Epithelial cell of proximal tubule (primary cell): ENCODE measurements around the gene ULK1. TPM values are rescaled to one million over a fixed set of nuclear protein-coding genes. Genes with fewer than 3 reads are reported as not detected.

Source experiments
- DNase-seq: peaks from one replicate; pipeline ENCODE4 v3.0.0-alpha.2; 2011; ENCODE audit warnings: low read depth
- H3K4me3 ChIP-seq: 2 replicates; pipeline ENCODE4 v1.5.1; 2011; ENCODE audit warnings: low read depth, mild to moderate bottlenecking, low read length
- total RNA-seq: library from RNA; depleted of rRNA; stranded (reverse); fragments of >200 nt; gene quantifications from 2 replicates; pipeline ENCODE4 v1.2.3, GENCODE V29; 2015
- TF ChIP-seq, protein P1 (sequence below): conservative IDR thresholded peaks from 2 replicates; pipeline ENCODE4 v1.5.1; 2012; ENCODE audit warnings: low read depth, mild to moderate bottlenecking, low read length

The ULK1 gene
- total RNA-seq, 1 donor from 2014 or later = 11.8 TPM

DNA sequence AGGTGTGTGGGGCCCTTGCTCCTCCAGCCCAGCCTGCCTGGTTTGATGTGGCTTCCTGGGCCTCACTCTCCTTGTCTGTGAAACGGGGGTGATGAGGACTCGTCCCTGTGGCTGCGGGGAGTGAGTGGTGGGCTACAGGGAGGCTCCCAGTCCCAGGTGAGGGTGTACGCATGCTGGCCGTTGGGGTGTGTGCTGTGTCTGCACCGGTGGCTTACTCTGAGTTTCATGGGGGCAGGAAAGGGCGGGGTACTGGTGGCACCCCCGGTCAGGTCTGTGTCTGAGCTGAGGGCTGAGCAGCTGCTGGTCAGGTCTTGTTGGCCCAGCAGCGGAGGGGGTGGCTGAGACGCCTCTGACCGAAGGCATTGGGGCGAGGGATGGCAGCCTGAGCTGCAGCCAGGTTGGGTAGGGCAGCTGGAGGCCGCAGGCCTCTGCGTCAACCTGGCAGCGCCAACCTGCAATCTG lies 11.2 kb downstream of the ULK1 start:
- TF ChIP-seq, protein P1, sequence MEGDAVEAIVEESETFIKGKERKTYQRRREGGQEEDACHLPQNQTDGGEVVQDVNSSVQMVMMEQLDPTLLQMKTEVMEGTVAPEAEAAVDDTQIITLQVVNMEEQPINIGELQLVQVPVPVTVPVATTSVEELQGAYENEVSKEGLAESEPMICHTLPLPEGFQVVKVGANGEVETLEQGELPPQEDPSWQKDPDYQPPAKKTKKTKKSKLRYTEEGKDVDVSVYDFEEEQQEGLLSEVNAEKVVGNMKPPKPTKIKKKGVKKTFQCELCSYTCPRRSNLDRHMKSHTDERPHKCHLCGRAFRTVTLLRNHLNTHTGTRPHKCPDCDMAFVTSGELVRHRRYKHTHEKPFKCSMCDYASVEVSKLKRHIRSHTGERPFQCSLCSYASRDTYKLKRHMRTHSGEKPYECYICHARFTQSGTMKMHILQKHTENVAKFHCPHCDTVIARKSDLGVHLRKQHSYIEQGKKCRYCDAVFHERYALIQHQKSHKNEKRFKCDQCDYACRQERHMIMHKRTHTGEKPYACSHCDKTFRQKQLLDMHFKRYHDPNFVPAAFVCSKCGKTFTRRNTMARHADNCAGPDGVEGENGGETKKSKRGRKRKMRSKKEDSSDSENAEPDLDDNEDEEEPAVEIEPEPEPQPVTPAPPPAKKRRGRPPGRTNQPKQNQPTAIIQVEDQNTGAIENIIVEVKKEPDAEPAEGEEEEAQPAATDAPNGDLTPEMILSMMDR = no peak
- no peak overlapping the region for H3K4me3 ChIP-seq
- DNase-seq = no peak

DNA sequence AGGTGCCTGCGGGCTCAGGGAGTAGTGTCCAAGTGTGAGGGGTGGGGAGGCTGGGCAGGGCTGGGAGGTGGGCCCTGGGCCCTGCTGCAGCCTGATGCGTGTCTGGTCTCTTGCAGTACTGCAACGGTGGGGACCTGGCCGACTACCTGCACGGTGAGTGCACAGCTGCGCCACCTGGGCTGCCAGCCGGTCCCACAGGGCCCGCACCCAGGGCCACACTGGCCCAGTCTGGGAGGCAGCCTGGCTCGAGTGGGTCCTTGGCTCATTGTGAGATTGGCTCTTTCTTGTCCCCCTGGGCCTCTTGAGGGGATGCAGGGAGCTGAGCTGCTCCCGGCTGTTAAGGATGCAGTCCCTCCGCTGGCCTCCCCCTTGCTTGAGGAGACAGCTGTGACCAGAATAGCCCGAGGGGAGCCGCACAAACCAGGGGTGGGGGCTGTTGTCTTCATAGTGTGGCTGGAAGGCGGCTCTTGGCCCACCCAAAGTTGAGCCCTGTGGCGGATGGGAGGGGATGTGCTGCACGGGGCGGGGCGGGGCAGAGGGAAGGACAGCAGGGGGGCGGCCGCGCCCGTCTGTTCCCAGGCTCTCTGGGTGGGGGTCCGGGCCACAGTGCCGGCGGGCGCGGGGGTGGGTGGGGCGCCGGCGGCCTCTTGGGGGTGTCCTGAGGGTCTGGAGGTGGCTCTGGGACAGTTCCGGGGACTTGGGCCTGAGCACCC lies 13.1 kb downstream of the ULK1 start:
- H3K4me3 ChIP-seq = no peak overlapping the region
- DNase-seq = no peak
- TF ChIP-seq, protein P1 = no peak

DNA sequence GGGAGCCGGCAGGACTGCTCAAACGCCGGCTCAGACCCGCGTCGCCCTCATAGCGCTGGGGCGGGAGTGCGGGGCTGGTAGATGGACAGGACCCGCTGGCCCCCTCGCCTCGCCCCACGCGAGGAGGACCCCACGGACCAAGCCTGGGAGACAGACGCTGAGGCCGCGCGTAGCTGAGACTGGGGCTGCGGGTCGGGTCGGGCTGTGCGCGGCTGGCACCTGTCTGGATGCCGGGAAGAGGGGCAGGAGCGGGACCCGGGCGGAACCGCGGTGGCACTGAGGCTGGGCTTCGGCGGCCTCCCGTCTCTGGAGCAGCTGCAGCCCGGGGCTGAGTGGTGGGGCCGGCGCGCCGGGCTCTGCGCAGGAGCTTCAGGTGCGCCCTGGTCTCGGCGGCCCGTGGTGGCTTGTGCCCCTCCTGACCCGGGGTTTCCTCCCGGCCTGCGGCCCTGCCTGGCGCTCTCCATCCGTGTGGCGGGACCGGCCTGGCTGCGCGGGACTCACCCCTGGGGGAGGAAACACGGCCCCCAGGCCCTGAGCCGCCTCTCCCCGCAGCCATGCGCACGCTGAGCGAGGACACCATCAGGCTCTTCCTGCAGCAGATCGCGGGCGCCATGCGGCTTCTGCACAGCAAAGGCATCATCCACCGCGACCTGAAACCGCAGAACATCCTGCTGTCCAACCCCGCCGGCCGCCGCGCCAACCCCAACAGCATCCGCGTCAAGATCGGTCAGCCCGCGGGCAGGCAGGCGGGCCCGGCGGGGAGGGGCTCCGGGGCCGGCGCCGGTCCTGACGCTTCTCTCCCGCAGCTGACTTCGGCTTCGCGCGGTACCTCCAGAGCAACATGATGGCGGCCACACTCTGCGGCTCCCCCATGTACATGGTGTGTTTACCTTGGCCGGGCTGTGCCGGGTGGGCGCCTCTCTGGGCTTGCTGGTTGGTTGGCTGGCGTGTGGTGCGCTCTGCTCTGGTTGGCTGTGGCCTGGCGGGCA lies 14.0 kb downstream of the ULK1 start:
- H3K4me3 ChIP-seq = no peak overlapping the region
- TF ChIP-seq, protein P1 = no peak
- DNase-seq = no peak

DNA sequence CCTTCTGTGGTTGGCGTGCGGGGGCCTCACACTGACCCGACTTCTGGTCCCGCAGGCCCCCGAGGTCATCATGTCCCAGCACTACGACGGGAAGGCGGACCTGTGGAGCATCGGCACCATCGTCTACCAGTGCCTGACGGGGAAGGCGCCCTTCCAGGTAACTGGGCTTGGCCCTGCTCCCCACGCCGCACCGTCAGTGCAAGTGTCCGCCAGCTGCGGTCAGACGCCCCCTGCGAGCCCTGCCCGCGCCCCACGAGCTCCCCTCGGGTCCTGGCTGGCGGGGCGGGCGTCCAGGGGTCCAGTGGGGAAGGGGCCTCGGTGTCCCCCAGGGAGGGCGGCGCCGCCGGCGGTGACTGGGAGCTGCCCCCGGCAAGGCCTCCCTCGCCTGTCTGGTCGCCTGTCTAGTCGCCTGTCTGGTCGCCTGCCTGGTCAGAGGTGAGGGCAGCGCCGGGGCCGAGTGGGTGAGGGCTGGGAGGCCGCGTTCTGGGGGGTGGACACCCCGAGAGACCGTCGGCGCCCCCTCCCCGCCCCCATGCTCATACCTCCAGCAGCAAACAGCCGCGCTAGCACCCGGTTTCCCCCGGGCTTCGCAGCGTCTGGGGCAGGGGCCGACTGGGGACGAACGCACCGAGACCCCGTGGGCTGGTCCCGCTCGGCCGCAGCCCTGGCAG lies 14.8 kb downstream of the ULK1 start:
- DNase-seq = no peak
- H3K4me3 ChIP-seq = no peak overlapping the region
- TF ChIP-seq, protein P1 = no peak

DNA sequence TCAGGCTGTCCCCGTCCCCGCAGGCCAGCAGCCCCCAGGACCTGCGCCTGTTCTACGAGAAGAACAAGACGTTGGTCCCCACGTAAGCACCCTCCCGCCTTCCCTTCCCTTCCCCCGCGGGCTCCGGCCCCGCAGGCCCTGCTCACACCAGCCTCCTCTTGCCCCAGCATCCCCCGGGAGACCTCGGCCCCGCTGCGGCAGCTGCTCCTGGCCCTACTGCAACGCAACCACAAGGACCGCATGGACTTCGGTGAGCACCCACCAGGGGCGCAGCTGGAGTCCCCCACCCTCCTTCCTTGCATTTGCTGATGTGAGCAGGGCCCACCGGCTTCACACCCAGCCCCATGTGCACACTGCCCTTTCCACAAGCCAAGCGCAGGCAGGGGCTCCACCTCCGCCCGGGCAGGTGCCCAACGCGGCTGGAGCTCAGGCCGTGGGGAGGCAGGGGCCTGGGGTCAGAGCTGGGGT lies 15.4 kb downstream of the ULK1 start:
- H3K4me3 ChIP-seq = no peak overlapping the region
- no peak for DNase-seq
- TF ChIP-seq, protein P1 = no peak

DNA sequence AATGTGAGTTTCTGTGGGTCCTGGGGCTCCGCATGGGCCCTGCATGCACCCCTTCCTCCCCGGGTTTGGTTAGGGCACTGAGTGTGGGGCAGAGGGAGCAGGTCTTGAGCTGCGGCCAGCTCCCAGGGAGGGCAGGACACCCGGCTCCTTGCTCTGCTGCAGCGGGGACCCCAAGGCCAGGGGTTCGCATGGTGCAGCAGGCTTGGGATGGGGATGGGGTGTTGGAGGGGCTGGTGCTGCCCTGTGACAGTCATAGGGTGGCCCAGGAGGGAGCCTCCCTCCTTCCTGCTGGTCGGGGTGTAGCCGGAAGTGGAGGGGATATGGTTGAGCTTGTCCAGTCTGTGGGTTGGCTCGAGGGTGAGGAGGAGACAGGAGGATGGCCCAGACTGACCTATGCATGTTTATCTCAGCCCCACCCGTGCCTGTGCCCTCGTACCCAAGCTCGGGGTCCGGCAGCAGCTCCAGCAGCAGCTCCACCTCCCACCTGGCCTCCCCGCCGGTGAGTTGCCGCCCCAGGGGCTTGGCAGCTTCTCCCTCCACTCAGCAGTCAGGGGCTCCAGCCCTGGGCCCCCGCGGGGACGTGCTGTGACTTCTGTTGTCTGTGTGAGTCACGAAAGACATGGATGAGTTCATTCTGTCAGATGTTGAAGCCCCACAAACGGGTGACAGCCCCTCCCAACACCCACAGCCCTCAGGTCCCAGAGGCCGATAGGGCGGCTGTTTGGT lies 16.0 kb downstream of the ULK1 start:
- DNase-seq = no peak
- H3K4me3 ChIP-seq = no peak overlapping the region
- TF ChIP-seq, protein P1 = no peak
